ENCODE measurements around the gene DRAM1. TPM values are rescaled to one million over a fixed set of nuclear protein-coding genes. Genes with fewer than 3 reads are reported as not detected.

The DRAM1 gene
- polyA plus RNA-seq, 2 of the 4 experiments (the other 2 are of a cell fraction) = 28.0 to 39.1 TPM

- Histone ChIP-seq H3K4me2 (no peak overlapping the region), H3K4me3 (no peak overlapping the region), H3K4me1 (no peaks in the 10 kb centered on the region), H3K9me3 (peaks cover 4% of the 10 kb centered on the region; the same call in 1 of the 3 replicates), H3K27ac (no peak overlapping the region)
- TF ChIP-seq ESRRA (IDR thresholded peaks at IDR 0.05; ENCODE audit: borderline replicate concordance, low read length) (no peak), NR3C1 (IDR thresholded peaks at IDR 0.05) (no peak), RFX5 (IDR thresholded peaks at IDR 0.05) (no peak), KDM5A (IDR thresholded peaks at IDR 0.05) (no peak), HEYL (CRISPR knock-in tag; IDR thresholded peaks at IDR 0.05) (no peak), RARB (CRISPR knock-in tag; IDR thresholded peaks at IDR 0.05) (no peak), NFE2L2 (conservative IDR thresholded peaks at IDR 0.05; ENCODE audit: low read length) (no peak)
- TF ChIP-seq, protein P1, sequence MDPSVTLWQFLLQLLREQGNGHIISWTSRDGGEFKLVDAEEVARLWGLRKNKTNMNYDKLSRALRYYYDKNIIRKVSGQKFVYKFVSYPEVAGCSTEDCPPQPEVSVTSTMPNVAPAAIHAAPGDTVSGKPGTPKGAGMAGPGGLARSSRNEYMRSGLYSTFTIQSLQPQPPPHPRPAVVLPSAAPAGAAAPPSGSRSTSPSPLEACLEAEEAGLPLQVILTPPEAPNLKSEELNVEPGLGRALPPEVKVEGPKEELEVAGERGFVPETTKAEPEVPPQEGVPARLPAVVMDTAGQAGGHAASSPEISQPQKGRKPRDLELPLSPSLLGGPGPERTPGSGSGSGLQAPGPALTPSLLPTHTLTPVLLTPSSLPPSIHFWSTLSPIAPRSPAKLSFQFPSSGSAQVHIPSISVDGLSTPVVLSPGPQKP (IDR thresholded peaks at IDR 0.05; ENCODE audit: low read depth, low read length) = no peak
- ChIA-PET POLR2A (no interaction called here), CTCF (interaction anchor here (0.9 kb wide), 1 partner anchor 21 kb away, joined by 3 read pairs; no protein-coding TSS in a partner anchor)
- no peak for ATAC-seq
- WGBS (ENCODE audit: missing lambda C conversion rate) = 4% methylated on average over 1 of the region's 1 CpG
- DNase-seq (ENCODE audit: low read depth in 1 of 2, low spot score in 1 of 2) = no peak
- no peak for FAIRE-seq
Observed at GRCh38 chr12:101962486-101962885, 85.1 kb downstream of the DRAM1 start.

DNA sequence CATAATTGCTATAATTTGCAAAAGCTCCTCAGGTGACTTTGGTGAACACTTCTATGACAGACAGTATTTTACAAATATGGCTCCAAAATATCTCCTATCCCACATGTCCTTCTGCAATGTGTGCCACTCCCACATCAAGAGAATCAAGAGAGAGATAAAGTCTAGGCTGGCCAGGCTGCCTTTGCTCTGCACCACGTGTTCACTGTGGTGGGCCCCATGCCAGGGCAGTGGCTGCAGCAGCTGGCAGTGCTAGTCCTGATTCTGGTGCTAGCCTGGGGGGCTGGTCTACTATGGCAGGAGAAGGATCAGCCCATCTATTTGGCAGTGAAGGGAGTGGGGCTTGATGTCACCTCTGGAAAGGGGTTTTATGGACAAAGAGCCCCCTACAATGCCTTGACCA lies 86.3 kb downstream of the DRAM1 start:
- ChIA-PET CTCF (interaction anchor here (0.8 to 1.2 kb wide), 3 partner anchors 9 to 915 kb away, joined by 3 to 5 read pairs (median 3); no protein-coding TSS in a partner anchor), POLR2A (no interaction called here)
- Histone ChIP-seq H3K4me3 (no peak overlapping the region), H3K27ac (no peak overlapping the region), H3K4me2 (no peak overlapping the region), H3K9me3 (peaks cover 4% of the 10 kb centered on the region; the same call in 1 of the 3 replicates), H3K4me1 (no peaks in the 10 kb centered on the region)
- ATAC-seq (no peak), FAIRE-seq (no peak), DNase-seq (ENCODE audit: low read depth in 1 of 2, low spot score in 1 of 2) (no peak)
- WGBS (ENCODE audit: missing lambda C conversion rate) = 11% methylated on average over 1 of the region's 1 CpG
- TF ChIP-seq MAZ (IDR thresholded peaks at IDR 0.05; ENCODE audit: borderline replicate concordance, low read depth, low read length) = no peak
- no peak for TF ChIP-seq POLR2AphosphoS2 (conservative IDR thresholded peaks at IDR 0.05; ENCODE audit: low read length)
- TF ChIP-seq ATOH8 (CRISPR knock-in tag; IDR thresholded peaks at IDR 0.05; ENCODE audit: low read depth) = no peak
- no peak for TF ChIP-seq CHD2 (IDR thresholded peaks at IDR 0.05; ENCODE audit: low read length, partially characterized antibody)
- TF ChIP-seq, protein P2, sequence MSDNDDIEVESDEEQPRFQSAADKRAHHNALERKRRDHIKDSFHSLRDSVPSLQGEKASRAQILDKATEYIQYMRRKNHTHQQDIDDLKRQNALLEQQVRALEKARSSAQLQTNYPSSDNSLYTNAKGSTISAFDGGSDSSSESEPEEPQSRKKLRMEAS (IDR thresholded peaks at IDR 0.05) = no peak
- no peak for TF ChIP-seq JUNB (IDR thresholded peaks at IDR 0.05)
- no peak for TF ChIP-seq FOSL2 (IDR thresholded peaks at IDR 0.05)
- no peak for TF ChIP-seq FOSL2 (CRISPR knock-in tag; IDR thresholded peaks at IDR 0.05)
- TF ChIP-seq, protein P3, sequence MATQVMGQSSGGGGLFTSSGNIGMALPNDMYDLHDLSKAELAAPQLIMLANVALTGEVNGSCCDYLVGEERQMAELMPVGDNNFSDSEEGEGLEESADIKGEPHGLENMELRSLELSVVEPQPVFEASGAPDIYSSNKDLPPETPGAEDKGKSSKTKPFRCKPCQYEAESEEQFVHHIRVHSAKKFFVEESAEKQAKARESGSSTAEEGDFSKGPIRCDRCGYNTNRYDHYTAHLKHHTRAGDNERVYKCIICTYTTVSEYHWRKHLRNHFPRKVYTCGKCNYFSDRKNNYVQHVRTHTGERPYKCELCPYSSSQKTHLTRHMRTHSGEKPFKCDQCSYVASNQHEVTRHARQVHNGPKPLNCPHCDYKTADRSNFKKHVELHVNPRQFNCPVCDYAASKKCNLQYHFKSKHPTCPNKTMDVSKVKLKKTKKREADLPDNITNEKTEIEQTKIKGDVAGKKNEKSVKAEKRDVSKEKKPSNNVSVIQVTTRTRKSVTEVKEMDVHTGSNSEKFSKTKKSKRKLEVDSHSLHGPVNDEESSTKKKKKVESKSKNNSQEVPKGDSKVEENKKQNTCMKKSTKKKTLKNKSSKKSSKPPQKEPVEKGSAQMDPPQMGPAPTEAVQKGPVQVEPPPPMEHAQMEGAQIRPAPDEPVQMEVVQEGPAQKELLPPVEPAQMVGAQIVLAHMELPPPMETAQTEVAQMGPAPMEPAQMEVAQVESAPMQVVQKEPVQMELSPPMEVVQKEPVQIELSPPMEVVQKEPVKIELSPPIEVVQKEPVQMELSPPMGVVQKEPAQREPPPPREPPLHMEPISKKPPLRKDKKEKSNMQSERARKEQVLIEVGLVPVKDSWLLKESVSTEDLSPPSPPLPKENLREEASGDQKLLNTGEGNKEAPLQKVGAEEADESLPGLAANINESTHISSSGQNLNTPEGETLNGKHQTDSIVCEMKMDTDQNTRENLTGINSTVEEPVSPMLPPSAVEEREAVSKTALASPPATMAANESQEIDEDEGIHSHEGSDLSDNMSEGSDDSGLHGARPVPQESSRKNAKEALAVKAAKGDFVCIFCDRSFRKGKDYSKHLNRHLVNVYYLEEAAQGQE (IDR thresholded peaks at IDR 0.05) = no peak
- no peak for TF ChIP-seq HDAC2 (IDR thresholded peaks at IDR 0.05)
- no peak for TF ChIP-seq GATA3 (IDR thresholded peaks at IDR 0.05; ENCODE audit: borderline replicate concordance)
- no peak for TF ChIP-seq POLR2A (IDR thresholded peaks at IDR 0.05; ENCODE audit: low read length)
- TF ChIP-seq CBX8 (IDR thresholded peaks at IDR 0.05) = no peak
- TF ChIP-seq, protein P4, sequence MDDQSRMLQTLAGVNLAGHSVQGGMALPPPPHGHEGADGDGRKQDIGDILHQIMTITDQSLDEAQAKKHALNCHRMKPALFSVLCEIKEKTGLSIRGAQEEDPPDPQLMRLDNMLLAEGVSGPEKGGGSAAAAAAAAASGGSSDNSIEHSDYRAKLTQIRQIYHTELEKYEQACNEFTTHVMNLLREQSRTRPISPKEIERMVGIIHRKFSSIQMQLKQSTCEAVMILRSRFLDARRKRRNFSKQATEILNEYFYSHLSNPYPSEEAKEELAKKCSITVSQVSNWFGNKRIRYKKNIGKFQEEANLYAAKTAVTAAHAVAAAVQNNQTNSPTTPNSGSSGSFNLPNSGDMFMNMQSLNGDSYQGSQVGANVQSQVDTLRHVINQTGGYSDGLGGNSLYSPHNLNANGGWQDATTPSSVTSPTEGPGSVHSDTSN (IDR thresholded peaks at IDR 0.05) = no peak
- no peak for TF ChIP-seq CBX2 (IDR thresholded peaks at IDR 0.05; ENCODE audit: borderline replicate concordance, low read depth)

All from A549 (cell line).